C4-2B (cell line): ENCODE measurements around the gene VAV3.

Experiments
- ZFX ChIP-seq: fragments of 450-650 bp; IDR thresholded peaks from 2 replicates; pipeline ENCODE4 v1.6.1; 2017
- TF ChIP-seq, protein P1 (sequence below): fragments of 450-650 bp; conservative IDR thresholded peaks from 2 replicates; pipeline ENCODE4 v1.5.1; 2017; ENCODE audit warnings: mild to moderate bottlenecking

DNA sequence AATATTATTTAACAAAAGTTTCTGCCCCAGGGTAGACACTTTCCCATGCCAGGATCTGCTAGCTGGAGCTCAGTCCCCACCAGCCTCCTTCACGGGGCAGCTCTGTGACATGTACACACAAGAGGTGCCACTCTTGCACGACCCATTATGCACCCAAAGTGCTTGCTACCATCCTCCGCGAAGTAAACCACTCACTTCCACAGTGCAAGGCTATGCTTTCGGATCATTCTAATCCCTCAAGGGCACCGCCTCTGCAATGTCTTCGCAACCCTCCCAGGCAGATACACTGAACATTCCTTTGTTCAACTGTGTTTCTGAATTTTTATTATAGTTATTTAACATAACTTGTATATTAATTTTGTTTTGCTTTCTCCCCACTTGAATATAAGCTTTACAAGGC lies 303.8 kb downstream of the VAV3 start:
- TF ChIP-seq, protein P1, sequence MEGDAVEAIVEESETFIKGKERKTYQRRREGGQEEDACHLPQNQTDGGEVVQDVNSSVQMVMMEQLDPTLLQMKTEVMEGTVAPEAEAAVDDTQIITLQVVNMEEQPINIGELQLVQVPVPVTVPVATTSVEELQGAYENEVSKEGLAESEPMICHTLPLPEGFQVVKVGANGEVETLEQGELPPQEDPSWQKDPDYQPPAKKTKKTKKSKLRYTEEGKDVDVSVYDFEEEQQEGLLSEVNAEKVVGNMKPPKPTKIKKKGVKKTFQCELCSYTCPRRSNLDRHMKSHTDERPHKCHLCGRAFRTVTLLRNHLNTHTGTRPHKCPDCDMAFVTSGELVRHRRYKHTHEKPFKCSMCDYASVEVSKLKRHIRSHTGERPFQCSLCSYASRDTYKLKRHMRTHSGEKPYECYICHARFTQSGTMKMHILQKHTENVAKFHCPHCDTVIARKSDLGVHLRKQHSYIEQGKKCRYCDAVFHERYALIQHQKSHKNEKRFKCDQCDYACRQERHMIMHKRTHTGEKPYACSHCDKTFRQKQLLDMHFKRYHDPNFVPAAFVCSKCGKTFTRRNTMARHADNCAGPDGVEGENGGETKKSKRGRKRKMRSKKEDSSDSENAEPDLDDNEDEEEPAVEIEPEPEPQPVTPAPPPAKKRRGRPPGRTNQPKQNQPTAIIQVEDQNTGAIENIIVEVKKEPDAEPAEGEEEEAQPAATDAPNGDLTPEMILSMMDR, result no peak
- no peak for TF ChIP-seq ZFX
